Type B pancreatic cell (in vitro differentiated cells): ENCODE results near the gene ADAP1. TPM values are rescaled to one million over a fixed set of nuclear protein-coding genes. Genes with fewer than 3 reads are reported as not detected.

Source experiments
- DNase-seq: peaks from one replicate; pipeline ENCODE4 v3.0.0; 2021; ENCODE audit warnings: mixed read lengths; ENCODE audit not compliant: unreplicated experiment; ENCODE audit errors: extremely low spot score
- H3K27ac Mint-ChIP-seq: 2 replicates; pipeline ENCODE4 v1.8.0; 2021; ENCODE audit warnings: mild to moderate bottlenecking, mixed read lengths
- H3K27me3 Mint-ChIP-seq: 2 replicates; pipeline ENCODE4 v1.8.0; 2021; ENCODE audit warnings: mixed read lengths
- H3K36me3 Mint-ChIP-seq: 2 replicates; pipeline ENCODE4 v1.8.0; 2021; ENCODE audit warnings: mixed read lengths
- H3K4me1 Mint-ChIP-seq: one replicate; pipeline ENCODE4 v1.8.0; 2021; ENCODE audit warnings: mixed read lengths; ENCODE audit not compliant: unreplicated experiment
- H3K4me3 Mint-ChIP-seq: 2 replicates; pipeline ENCODE4 v1.8.0; 2021; ENCODE audit warnings: mild to moderate bottlenecking, mixed read lengths
- H3K9me3 Mint-ChIP-seq: 2 replicates; pipeline ENCODE4 v1.8.0; 2021; ENCODE audit warnings: mixed read lengths
- CTCF ChIP-seq: fragments of 200-600 bp; sonication (generic); conservative IDR thresholded peaks from 2 replicates; pipeline ENCODE4 v1.5.0; 2021; ENCODE audit warnings: antibody characterized with exemption, mild to moderate bottlenecking
- total RNA-seq: library from RNA; stranded (reverse); gene quantifications from 2 replicates; pipeline ENCODE4 v1.2.1, GENCODE V29; 2021; ENCODE audit warnings: low replicate concordance

The ADAP1 gene
- total RNA-seq, 1 donor from 2014 or later, result 15.7 TPM

GRCh38 chr7:898855-899681 is 55.4 kb downstream of the ADAP1 start:
- Mint-ChIP-seq H3K9me3 (no peaks in the 10 kb centered on the region), H3K27me3 (peaks cover 9% of the 10 kb centered on the region), H3K27ac (no peak overlapping the region), H3K36me3 (peaks cover 5% of the 10 kb centered on the region), H3K4me3 (no peak overlapping the region), H3K4me1 (no peaks in the 10 kb centered on the region)
- DNase-seq, result no peak
- no peak for TF ChIP-seq CTCF

- Mint-ChIP-seq H3K27me3 (peaks cover 9% of the 10 kb centered on the region), H3K27ac (no peak overlapping the region), H3K4me1 (no peaks in the 10 kb centered on the region), H3K9me3 (no peaks in the 10 kb centered on the region), H3K4me3 (no peak overlapping the region), H3K36me3 (peaks cover 5% of the 10 kb centered on the region)
- DNase-seq, result no peak
- TF ChIP-seq CTCF, result no peak
Measured at GRCh38 chr7:898460-898854, 56.0 kb downstream of the ADAP1 start.

- DNase-seq, result no peak
- Mint-ChIP-seq H3K36me3 (peaks cover 5% of the 10 kb centered on the region), H3K9me3 (no peaks in the 10 kb centered on the region), H3K27me3 (peaks cover 6% of the 10 kb centered on the region), H3K4me1 (no peaks in the 10 kb centered on the region), H3K27ac (no peak overlapping the region), H3K4me3 (no peak overlapping the region)
- no peak for TF ChIP-seq CTCF
Measured at GRCh38 chr7:897771-898376, 56.6 kb downstream of the ADAP1 start.

- TF ChIP-seq CTCF, result no peak
- Mint-ChIP-seq H3K4me3 (no peak overlapping the region), H3K27ac (no peak overlapping the region), H3K27me3 (no peaks in the 10 kb centered on the region), H3K36me3 (peaks cover 10% of the 10 kb centered on the region), H3K9me3 (no peaks in the 10 kb centered on the region), H3K4me1 (no peaks in the 10 kb centered on the region)
- no peak for DNase-seq
Measured at GRCh38 chr7:897086-897485, 57.4 kb downstream of the ADAP1 start.

GRCh38 chr7:896346-897075 is 58.0 kb downstream of the ADAP1 start:
- no peak overlapping the region for H3K4me3 Mint-ChIP-seq
- no peak for TF ChIP-seq CTCF
- no peaks in the 10 kb centered on the region for H3K9me3 Mint-ChIP-seq
- no peaks in the 10 kb centered on the region for H3K27me3 Mint-ChIP-seq
- no peak overlapping the region for H3K27ac Mint-ChIP-seq
- peaks cover 10% of the 10 kb centered on the region for H3K36me3 Mint-ChIP-seq
- no peak for DNase-seq
- H3K4me1 Mint-ChIP-seq, result no peaks in the 10 kb centered on the region
